Measurements from ENCODE around the gene WDR6. TPM values are rescaled to one million over a fixed set of nuclear protein-coding genes. Genes with fewer than 3 reads are reported as not detected.
A peak's percentile ranks its signal among the peaks of the same experiment; 100 is the strongest.

Gene WDR6
- total RNA-seq, 1 experiment from 2014 or later = 213 TPM

- Mint-ChIP-seq H3K4me1 (peaks cover 23% of the 10 kb centered on the region), H3K9me3 (no peaks in the 10 kb centered on the region)
- DNase-seq (ENCODE audit: low spot score) = peak; percentile 78
- no peak for TF ChIP-seq ERG (CRISPR knock-in tag; IDR thresholded peaks at IDR 0.05)
- peak; percentile 62 for TF ChIP-seq ARID4B (CRISPR knock-in tag; IDR thresholded peaks at IDR 0.05; ENCODE audit: borderline replicate concordance)
- TF ChIP-seq ATF1 (CRISPR knock-in tag; IDR thresholded peaks at IDR 0.05) = no peak
- TF ChIP-seq E2F5 (CRISPR knock-in tag; IDR thresholded peaks at IDR 0.05) = 0 out of 2 replicates have a peak, but pooled peaks have one; percentile 26
- peak; percentile 9; the same call in 1 of the 2 replicates for TF ChIP-seq USF2 (CRISPR knock-in tag; IDR thresholded peaks at IDR 0.05)
- TF ChIP-seq ZNF317 (CRISPR knock-in tag; IDR thresholded peaks at IDR 0.05; ENCODE audit: borderline replicate concordance, low read depth) = no peak
- TF ChIP-seq OVOL2 (CRISPR knock-in tag; IDR thresholded peaks at IDR 0.05; ENCODE audit: borderline replicate concordance) = no peak
- TF ChIP-seq ZNF512 (CRISPR knock-in tag; IDR thresholded peaks at IDR 0.05; ENCODE audit: borderline replicate concordance) = no peak
- TF ChIP-seq ZNF263 (CRISPR knock-in tag; IDR thresholded peaks at IDR 0.05; ENCODE audit: low read depth) = no peak
- TF ChIP-seq SMAD3 (CRISPR knock-in tag; IDR thresholded peaks at IDR 0.05; ENCODE audit: borderline replicate concordance) = no peak; the same call in 1 of the 2 replicates
- TF ChIP-seq AFF4 (CRISPR knock-in tag; IDR thresholded peaks at IDR 0.05; ENCODE audit: borderline replicate concordance) = no peak; the same call in 1 of the 2 replicates
- no peak for TF ChIP-seq ZNF425 (CRISPR knock-in tag; conservative IDR thresholded peaks at IDR 0.05)
- TF ChIP-seq ZBTB21 (CRISPR knock-in tag; IDR thresholded peaks at IDR 0.05; ENCODE audit: borderline replicate concordance) = 0 out of 2 replicates have a peak, but pooled peaks have one; percentile 51
- no peak for TF ChIP-seq NR2C2 (CRISPR knock-in tag; IDR thresholded peaks at IDR 0.05)
- TF ChIP-seq HMGXB4 (CRISPR knock-in tag; IDR thresholded peaks at IDR 0.05) = peak; percentile 69; the same call in 1 of the 2 replicates
- TF ChIP-seq USF1 (CRISPR knock-in tag; IDR thresholded peaks at IDR 0.05) = no peak
Observed at GRCh38 chr3:49017971-49018706, 10.9 kb downstream of the WDR6 start, which contains the start of gene DALRD3. Gene DALRD3 (minus strand): TSS chr3:49018580. CDS start chr3:49018564, 16 bp downstream.

More at GRCh38 chr3:49017971-49018706, 10.9 kb downstream of the WDR6 start, which contains the start of gene DALRD3:
- ChIA-PET POLR2A (interaction anchor here (0.5 to 3.6 kb wide), 6 partner anchors 11 to 75 kb away, joined by 3 to 40 read pairs (median 6); partner anchors contain the start of genes IMPDH2, P4HTM and WDR6), CTCF (interaction anchor here (0.5 to 8.2 kb wide), 3 partner anchors 11 to 574 kb away, joined by 3 to 101 read pairs (median 21); partner anchors contain the start of genes P4HTM and WDR6)
- H3K27me3 Mint-ChIP-seq (ENCODE audit: low read depth) = no peaks in the 10 kb centered on the region
- peak within 1 kb of the TSS; percentile 92 for H3K4me3 Mint-ChIP-seq
- H3K27ac Mint-ChIP-seq = peak within 1 kb of the TSS; percentile 92
- peak; percentile 5 for ATAC-seq
- peaks cover 32% of the 10 kb centered on the region for H3K36me3 Mint-ChIP-seq
